Colonic mucosa (tissue), 4 donors: ENCODE results near the gene ANKRD53. TPM values are rescaled to one million over a fixed set of nuclear protein-coding genes. Genes with fewer than 3 reads are reported as not detected.
"Not testable (repeated sequence)": the region's sequence is repeated elsewhere in the genome, so short reads cannot be mapped to it uniquely, and the experiment has no call there.

Source experiments
- DNase-seq: peaks from one replicate; pipeline ENCODE4 v3.0.0-alpha.2; 2020
- H3K27ac ChIP-seq: fragments of 200-600 bp; one replicate; pipeline ENCODE4 v1.8.0; 2021
- H3K27me3 ChIP-seq: fragments of 200-600 bp; one replicate; pipeline ENCODE4 v1.8.0; 2021
- H3K36me3 ChIP-seq: fragments of 200-600 bp; one replicate; pipeline ENCODE4 v1.8.0; 2021
- H3K4me1 ChIP-seq: fragments of 200-600 bp; one replicate; pipeline ENCODE4 v1.8.0; 2021; ENCODE audit warnings: mild to moderate bottlenecking
- H3K4me3 ChIP-seq: fragments of 200-600 bp; one replicate; pipeline ENCODE4 v1.8.0; 2021
- H3K9ac ChIP-seq, 2 donors: one replicate each; pipeline ENCODE4 v1.7.0; 2013; ENCODE audit warnings: control low read depth in 2 of 2, low read depth in 2 of 2, low read length in 2 of 2
- H3K9me3 ChIP-seq: fragments of 200-600 bp; one replicate; pipeline ENCODE4 v1.8.0; 2021
- intact Hi-C: fragments of 100-400 bp; cut with DNase I; formaldehyde crosslinking; loops from one replicate; pipeline ENCODE4 v1.14.1; 2022
- total RNA-seq, 2 donors: library from RNA; stranded (reverse); fragmentation: NEBNext Ultra II Directional in 1 of 2; extraction: Animal tissue kit (Norgen Biotek cat#: 25700) in 1 of 2; gene quantifications; one replicate each; pipeline ENCODE4 v1.2.1, GENCODE V29; 2021
- TF ChIP-seq, protein P1 (sequence below): fragments of 200-600 bp; IDR thresholded peaks from one replicate; pipeline ENCODE4 v1.8.0; 2022; ENCODE audit warnings: antibody characterized with exemption, mild to moderate bottlenecking
- donor health status: healthy.
- donor health status: DM: no; HTN: no; CAD: no.
- donor health status: DM: no; HTN: no; CAD: no.

Gene ANKRD53
- total RNA-seq, 2 donors from 2014 or later = 0.40 TPM; not detected in 1

GRCh38 chr2:70994699-70995425 lies 16.4 kb downstream of the ANKRD53 start, which contains the start of gene TEX261:
TEX261 (minus strand) TSS chr2:70994873; CDS start chr2:70994757, 116 bp downstream.
- Histone ChIP-seq H3K36me3 (peaks cover 5% of the 10 kb centered on the region), H3K4me3 (peak within 1 kb of the TSS; percentile 99), H3K9ac (peak within 1 kb of the TSS; percentile 81 to 93), H3K27me3 (no peaks in the 10 kb centered on the region), H3K27ac (peak within 1 kb of the TSS; percentile 73), H3K9me3 (no peaks in the 10 kb centered on the region), H3K4me1 (peaks cover 9% of the 10 kb centered on the region)
- peak; percentile 90 for DNase-seq
- intact Hi-C loops = no loop called here
- TF ChIP-seq, protein P1, sequence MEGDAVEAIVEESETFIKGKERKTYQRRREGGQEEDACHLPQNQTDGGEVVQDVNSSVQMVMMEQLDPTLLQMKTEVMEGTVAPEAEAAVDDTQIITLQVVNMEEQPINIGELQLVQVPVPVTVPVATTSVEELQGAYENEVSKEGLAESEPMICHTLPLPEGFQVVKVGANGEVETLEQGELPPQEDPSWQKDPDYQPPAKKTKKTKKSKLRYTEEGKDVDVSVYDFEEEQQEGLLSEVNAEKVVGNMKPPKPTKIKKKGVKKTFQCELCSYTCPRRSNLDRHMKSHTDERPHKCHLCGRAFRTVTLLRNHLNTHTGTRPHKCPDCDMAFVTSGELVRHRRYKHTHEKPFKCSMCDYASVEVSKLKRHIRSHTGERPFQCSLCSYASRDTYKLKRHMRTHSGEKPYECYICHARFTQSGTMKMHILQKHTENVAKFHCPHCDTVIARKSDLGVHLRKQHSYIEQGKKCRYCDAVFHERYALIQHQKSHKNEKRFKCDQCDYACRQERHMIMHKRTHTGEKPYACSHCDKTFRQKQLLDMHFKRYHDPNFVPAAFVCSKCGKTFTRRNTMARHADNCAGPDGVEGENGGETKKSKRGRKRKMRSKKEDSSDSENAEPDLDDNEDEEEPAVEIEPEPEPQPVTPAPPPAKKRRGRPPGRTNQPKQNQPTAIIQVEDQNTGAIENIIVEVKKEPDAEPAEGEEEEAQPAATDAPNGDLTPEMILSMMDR = peak; percentile 37

- Histone ChIP-seq H3K27me3 (no peaks in the 10 kb centered on the region), H3K4me1 (peaks cover 9% of the 10 kb centered on the region), H3K27ac (peak overlapping the region; percentile 73), H3K4me3 (peak overlapping the region; percentile 99), H3K9me3 (no peaks in the 10 kb centered on the region), H3K36me3 (peaks cover 5% of the 10 kb centered on the region), H3K9ac (peak overlapping the region; percentile 78 to 93)
- intact Hi-C loops = no loop called here
- DNase-seq = peak; percentile 70
- TF ChIP-seq, protein P1 = no peak
Observed at GRCh38 chr2:70995426-70995729, 16.9 kb downstream of the ANKRD53 start.

DNA sequence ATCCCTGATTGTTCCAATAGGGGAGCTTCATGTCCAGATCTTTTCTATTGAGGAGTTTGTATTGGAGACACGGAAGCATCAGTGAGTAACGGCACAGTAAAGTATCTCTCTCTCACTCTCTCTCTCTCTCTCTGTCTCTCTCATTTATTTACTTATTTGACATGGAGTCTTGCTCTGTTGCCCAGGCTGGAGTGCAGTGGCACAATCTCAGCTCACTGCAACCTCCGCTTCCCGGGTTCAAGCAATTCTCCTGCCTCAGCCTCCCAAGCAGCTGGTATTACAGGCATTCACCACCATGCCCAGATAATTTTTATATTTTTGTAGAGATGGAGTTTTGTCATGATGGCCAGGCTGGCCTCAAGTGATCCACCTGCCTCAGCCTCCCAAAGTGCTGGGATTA lies 20.5 kb downstream of the ANKRD53 start:
- H3K27me3 ChIP-seq, intact Hi-C loops, H3K4me3 ChIP-seq, H3K9ac ChIP-seq, H3K27ac ChIP-seq, H3K4me1 ChIP-seq, H3K36me3 ChIP-seq, H3K9me3 ChIP-seq, DNase-seq: not testable (repeated sequence)

GRCh38 chr2:70999362-70999761 lies 20.9 kb downstream of the ANKRD53 start:
- DNase-seq = peak; percentile 37
- Histone ChIP-seq H3K4me3 (no peak overlapping the region), H3K4me1 (no peaks in the 10 kb centered on the region), H3K27me3 (no peaks in the 10 kb centered on the region), H3K27ac (no peak overlapping the region), H3K9me3 (no peaks in the 10 kb centered on the region), H3K9ac (no peak overlapping the region), H3K36me3 (no peaks in the 10 kb centered on the region)
- intact Hi-C loops = no loop called here
- TF ChIP-seq, protein P1 = no peak

GRCh38 chr2:70999931-71000330 lies 21.5 kb downstream of the ANKRD53 start:
- H3K27ac ChIP-seq, H3K27me3 ChIP-seq, H3K9ac ChIP-seq, intact Hi-C loops, H3K9me3 ChIP-seq, H3K4me1 ChIP-seq, H3K36me3 ChIP-seq, H3K4me3 ChIP-seq: not testable (repeated sequence)
- peak; percentile 13 for DNase-seq

GRCh38 chr2:71000780-71001591 lies 22.6 kb downstream of the ANKRD53 start:
- H3K4me3 ChIP-seq = peak overlapping the region; percentile 20
- H3K36me3 ChIP-seq = no peaks in the 10 kb centered on the region
- H3K27me3 ChIP-seq = no peaks in the 10 kb centered on the region
- DNase-seq = peak; percentile 75
- intact Hi-C loops = no loop called here
- no peak overlapping the region for H3K9ac ChIP-seq
- TF ChIP-seq, protein P1 = peak; percentile 90
- H3K9me3 ChIP-seq = no peaks in the 10 kb centered on the region
- H3K4me1 ChIP-seq = no peaks in the 10 kb centered on the region
- H3K27ac ChIP-seq = no peak overlapping the region
